ENCODE results near the gene PIGO. TPM values are rescaled to one million over a fixed set of nuclear protein-coding genes. Genes with fewer than 3 reads are reported as not detected.
A peak's percentile ranks its signal among the peaks of the same experiment; 100 is the strongest.

PIGO gene
- total and polyA plus RNA-seq, 9 of the 15 experiments (the other 6 are each of a cell fraction or from before 2014, with no cell fraction given) = 5.4 to 13.7 (median 9.7) TPM

DNA sequence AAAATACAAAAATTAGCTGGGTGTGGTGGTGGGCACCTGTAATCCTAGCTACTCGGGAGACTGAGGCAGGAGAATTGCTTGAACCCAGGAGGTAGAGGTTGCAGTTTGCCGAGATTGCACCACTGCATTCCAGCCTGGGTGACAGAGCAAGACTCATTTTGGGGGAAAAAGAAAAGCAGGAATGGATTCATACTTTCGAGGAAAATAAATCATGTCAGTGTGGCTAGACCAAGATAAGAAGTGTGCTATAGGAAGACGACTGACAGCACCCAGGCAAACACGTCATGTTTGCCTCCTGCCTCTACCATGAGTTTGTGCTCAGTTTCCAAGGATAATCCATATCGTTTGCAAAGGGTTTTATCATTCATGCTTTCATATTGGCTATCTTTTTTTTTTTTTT, 38.5 kb upstream of the PIGO start:
- Histone ChIP-seq H3K79me2 (ENCODE audit: control insufficient read depth, insufficient read depth, low read length) (no peaks in the 10 kb centered on the region), H4K20me1 (replicated peaks; ENCODE audit: control insufficient read depth, insufficient read depth, low read length) (no peaks in the 10 kb centered on the region), H3K27ac (ENCODE audit: extremely low read depth, low read depth, low read length) (no peak overlapping the region), H3K9ac (ENCODE audit: insufficient read depth in 1 of 2, low read depth in 2 of 2, low read length in 2 of 2) (no peak overlapping the region), H3K36me3 (ENCODE audit: control insufficient read depth, insufficient read depth, low read length) (no peaks in the 10 kb centered on the region), H3K4me3 (no peak overlapping the region), H3K4me1 (replicated peaks in 1 of 2; ENCODE audit: control insufficient read depth in 2 of 2, insufficient read depth in 2 of 2, low read length in 2 of 2) (peaks cover 0 to 8% of the 10 kb centered on the region in 2 experiments; a peak in 2 of 5 replicates), H2AFZ (ENCODE audit: low read depth, low read length) (no peak overlapping the region), H3K9me1 (ENCODE audit: control insufficient read depth, insufficient read depth, low read length) (no peaks in the 10 kb centered on the region), H3K4me2 (ENCODE audit: insufficient read depth, low read length) (no peak overlapping the region), H3K27me3 (ENCODE audit: control insufficient read depth in 2 of 2, insufficient read depth in 2 of 2, low read length in 2 of 2) (no peaks in the 10 kb centered on the region), H3K9me3 (replicated peaks; ENCODE audit: control insufficient read depth, insufficient read depth, low read depth, low read length) (no peaks in the 10 kb centered on the region)
- intact Hi-C loops (cut with micrococcal nuclease) (no loop called here), in situ Hi-C loops (cut with MboI) (no loop called here)
- peak in 2 of 4 experiments; percentile 7 for DNase-seq (ENCODE audit: extremely low read depth in 1 of 4, low spot score in 3 of 4)
- POLR2A ChIA-PET = interaction anchor here (0.6 kb wide), 1 partner anchor 344 kb away, joined by 3 read pairs; no protein-coding TSS in a partner anchor
- CTCF ChIA-PET (ENCODE audit: low intra/inter-chr PET ratio) = no interaction called here
- no TSS peak for BruUV-seq (replicated peaks)
- ATAC-seq = no peak
- FAIRE-seq = no peak
- WGBS (ENCODE audit: insufficient coverage, low coverage, missing lambda C conversion rate) = 7% methylated on average over 3 of the region's 6 CpGs
- TF ChIP-seq ESRRA (IDR thresholded peaks at IDR 0.05; ENCODE audit: borderline replicate concordance, low read depth) = no peak
- no peak for TF ChIP-seq ZNF165 (CRISPR knock-in tag; IDR thresholded peaks at IDR 0.05; ENCODE audit: borderline replicate concordance)
- TF ChIP-seq CBX5 (IDR thresholded peaks at IDR 0.05; ENCODE audit: borderline replicate concordance, low read depth) = no peak
- TF ChIP-seq, protein P1, sequence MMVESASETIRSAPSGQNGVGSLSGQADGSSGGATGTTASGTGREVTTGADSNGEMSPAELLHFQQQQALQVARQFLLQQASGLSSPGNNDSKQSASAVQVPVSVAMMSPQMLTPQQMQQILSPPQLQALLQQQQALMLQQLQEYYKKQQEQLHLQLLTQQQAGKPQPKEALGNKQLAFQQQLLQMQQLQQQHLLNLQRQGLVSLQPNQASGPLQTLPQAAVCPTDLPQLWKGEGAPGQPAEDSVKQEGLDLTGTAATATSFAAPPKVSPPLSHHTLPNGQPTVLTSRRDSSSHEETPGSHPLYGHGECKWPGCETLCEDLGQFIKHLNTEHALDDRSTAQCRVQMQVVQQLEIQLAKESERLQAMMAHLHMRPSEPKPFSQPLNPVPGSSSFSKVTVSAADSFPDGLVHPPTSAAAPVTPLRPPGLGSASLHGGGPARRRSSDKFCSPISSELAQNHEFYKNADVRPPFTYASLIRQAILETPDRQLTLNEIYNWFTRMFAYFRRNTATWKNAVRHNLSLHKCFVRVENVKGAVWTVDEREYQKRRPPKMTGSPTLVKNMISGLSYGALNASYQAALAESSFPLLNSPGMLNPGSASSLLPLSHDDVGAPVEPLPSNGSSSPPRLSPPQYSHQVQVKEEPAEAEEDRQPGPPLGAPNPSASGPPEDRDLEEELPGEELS (CRISPR knock-in tag; IDR thresholded peaks at IDR 0.05; ENCODE audit: borderline replicate concordance) = no peak
- no peak for TF ChIP-seq MAFG (tag; conservative IDR thresholded peaks at IDR 0.05)
- TF ChIP-seq, protein P2, sequence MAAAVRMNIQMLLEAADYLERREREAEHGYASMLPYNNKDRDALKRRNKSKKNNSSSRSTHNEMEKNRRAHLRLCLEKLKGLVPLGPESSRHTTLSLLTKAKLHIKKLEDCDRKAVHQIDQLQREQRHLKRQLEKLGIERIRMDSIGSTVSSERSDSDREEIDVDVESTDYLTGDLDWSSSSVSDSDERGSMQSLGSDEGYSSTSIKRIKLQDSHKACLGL (CRISPR knock-in tag; IDR thresholded peaks at IDR 0.05; ENCODE audit: borderline replicate concordance, poor library complexity, severe bottlenecking) = no peak
- TF ChIP-seq, protein P3, sequence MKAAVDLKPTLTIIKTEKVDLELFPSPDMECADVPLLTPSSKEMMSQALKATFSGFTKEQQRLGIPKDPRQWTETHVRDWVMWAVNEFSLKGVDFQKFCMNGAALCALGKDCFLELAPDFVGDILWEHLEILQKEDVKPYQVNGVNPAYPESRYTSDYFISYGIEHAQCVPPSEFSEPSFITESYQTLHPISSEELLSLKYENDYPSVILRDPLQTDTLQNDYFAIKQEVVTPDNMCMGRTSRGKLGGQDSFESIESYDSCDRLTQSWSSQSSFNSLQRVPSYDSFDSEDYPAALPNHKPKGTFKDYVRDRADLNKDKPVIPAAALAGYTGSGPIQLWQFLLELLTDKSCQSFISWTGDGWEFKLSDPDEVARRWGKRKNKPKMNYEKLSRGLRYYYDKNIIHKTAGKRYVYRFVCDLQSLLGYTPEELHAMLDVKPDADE (conservative IDR thresholded peaks at IDR 0.05; ENCODE audit: control insufficient read depth, low read depth, low read length) = no peak
- TF ChIP-seq, protein P4, sequence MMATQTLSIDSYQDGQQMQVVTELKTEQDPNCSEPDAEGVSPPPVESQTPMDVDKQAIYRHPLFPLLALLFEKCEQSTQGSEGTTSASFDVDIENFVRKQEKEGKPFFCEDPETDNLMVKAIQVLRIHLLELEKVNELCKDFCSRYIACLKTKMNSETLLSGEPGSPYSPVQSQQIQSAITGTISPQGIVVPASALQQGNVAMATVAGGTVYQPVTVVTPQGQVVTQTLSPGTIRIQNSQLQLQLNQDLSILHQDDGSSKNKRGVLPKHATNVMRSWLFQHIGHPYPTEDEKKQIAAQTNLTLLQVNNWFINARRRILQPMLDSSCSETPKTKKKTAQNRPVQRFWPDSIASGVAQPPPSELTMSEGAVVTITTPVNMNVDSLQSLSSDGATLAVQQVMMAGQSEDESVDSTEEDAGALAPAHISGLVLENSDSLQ (IDR thresholded peaks at IDR 0.05) = peak; percentile 89
- TF ChIP-seq TBP (optimal IDR thresholded peaks at IDR 0.05; ENCODE audit: low read depth, low read length) = no peak
- TF ChIP-seq, protein P5, sequence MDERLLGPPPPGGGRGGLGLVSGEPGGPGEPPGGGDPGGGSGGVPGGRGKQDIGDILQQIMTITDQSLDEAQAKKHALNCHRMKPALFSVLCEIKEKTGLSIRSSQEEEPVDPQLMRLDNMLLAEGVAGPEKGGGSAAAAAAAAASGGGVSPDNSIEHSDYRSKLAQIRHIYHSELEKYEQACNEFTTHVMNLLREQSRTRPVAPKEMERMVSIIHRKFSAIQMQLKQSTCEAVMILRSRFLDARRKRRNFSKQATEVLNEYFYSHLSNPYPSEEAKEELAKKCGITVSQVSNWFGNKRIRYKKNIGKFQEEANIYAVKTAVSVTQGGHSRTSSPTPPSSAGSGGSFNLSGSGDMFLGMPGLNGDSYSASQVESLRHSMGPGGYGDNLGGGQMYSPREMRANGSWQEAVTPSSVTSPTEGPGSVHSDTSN (CRISPR knock-in tag; IDR thresholded peaks at IDR 0.05; ENCODE audit: low read depth) = no peak
- TF ChIP-seq, protein P5 (tag; conservative IDR thresholded peaks at IDR 0.05; ENCODE audit: low read depth) = peak; percentile 83
- no peak for TF ChIP-seq SIN3B (IDR thresholded peaks at IDR 0.05; ENCODE audit: low read depth)
- TF ChIP-seq SRSF9 (IDR thresholded peaks at IDR 0.05; ENCODE audit: borderline replicate concordance, low read depth, low read length) = no peak
- TF ChIP-seq HMG20A (CRISPR knock-in tag; conservative IDR thresholded peaks at IDR 0.05) = no peak
- TF ChIP-seq ZEB2 (IDR thresholded peaks at IDR 0.05) = no peak

Data from K562 (cell line).